RWPE1 (cell line): Measurements from ENCODE around the gene LFNG.
A peak's percentile ranks its signal among the peaks of the same experiment; 100 is the strongest.

Experiments
- CTCF ChIA-PET: fragments of 350-600 bp; sonication (Branson Sonifier 250); formaldehyde crosslinking; extraction: SDS; loops from one replicate; lab custom pipeline; 2021; lab: Yijun Ruan, JAX
- POLR2A ChIA-PET: fragments of 400-600 bp; formaldehyde crosslinking; extraction: SDS; loops from one replicate; lab custom pipeline; 2020; ENCODE audit warnings: antibody characterized with exemption; ENCODE audit not compliant: low non-redundant PET; lab: Yijun Ruan, JAX
- DNase-seq: peaks from one replicate; pipeline ENCODE4 v3.0.0; 2012; ENCODE audit warnings: low spot score
- H3K27ac ChIP-seq: fragments of 450-650 bp; 2 replicates; pipeline ENCODE4 v1.5.1; 2017
- TF ChIP-seq, protein P1 (sequence below): fragments of 450-650 bp; conservative IDR thresholded peaks from 2 replicates; pipeline ENCODE4 v1.5.1; 2017; ENCODE audit warnings: low read depth, mild to moderate bottlenecking

The LFNG gene

DNA sequence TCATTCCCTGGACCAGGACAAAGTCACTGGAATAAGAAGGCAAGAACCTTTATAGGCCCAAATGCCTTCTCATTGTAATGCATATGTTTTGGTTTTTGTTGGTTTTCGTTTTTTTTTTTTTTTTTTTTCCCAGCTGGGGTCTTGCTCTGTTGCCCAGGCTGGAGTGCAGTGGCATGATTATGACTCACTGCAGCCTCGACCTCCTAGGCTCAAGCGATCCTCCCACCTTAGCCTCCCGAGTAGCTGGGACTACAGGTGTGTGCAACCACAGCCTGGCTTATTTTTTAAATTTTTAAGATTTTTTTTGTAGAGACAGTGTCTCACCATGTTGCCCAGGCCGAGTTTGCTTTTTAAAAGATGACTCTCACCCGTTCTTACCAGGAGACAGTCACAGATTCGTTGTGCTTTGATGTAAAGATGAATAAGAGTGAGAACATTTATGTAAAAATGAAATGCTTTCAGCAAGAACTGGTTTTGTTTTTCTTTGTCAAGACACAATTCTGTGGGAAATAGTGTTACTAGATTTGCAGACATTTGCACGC is 46.8 kb downstream of the LFNG start:
- POLR2A ChIA-PET = no interaction called here
- H3K27ac ChIP-seq = no peak overlapping the region
- TF ChIP-seq, protein P1, sequence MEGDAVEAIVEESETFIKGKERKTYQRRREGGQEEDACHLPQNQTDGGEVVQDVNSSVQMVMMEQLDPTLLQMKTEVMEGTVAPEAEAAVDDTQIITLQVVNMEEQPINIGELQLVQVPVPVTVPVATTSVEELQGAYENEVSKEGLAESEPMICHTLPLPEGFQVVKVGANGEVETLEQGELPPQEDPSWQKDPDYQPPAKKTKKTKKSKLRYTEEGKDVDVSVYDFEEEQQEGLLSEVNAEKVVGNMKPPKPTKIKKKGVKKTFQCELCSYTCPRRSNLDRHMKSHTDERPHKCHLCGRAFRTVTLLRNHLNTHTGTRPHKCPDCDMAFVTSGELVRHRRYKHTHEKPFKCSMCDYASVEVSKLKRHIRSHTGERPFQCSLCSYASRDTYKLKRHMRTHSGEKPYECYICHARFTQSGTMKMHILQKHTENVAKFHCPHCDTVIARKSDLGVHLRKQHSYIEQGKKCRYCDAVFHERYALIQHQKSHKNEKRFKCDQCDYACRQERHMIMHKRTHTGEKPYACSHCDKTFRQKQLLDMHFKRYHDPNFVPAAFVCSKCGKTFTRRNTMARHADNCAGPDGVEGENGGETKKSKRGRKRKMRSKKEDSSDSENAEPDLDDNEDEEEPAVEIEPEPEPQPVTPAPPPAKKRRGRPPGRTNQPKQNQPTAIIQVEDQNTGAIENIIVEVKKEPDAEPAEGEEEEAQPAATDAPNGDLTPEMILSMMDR = no peak
- no peak for DNase-seq
- CTCF ChIA-PET = interaction anchor here (0.7 kb wide), 1 partner anchor 135 kb away, joined by 4 read pairs; no protein-coding TSS in a partner anchor

- CTCF ChIA-PET = interaction anchor here (0.7 kb wide), 1 partner anchor 115 kb away, joined by 3 read pairs; no protein-coding TSS in a partner anchor
- TF ChIP-seq, protein P1 = no peak
- no peak for DNase-seq
- H3K27ac ChIP-seq = no peak overlapping the region
- POLR2A ChIA-PET = no interaction called here
Observed at GRCh38 chr7:2566890-2567678, 47.5 kb downstream of the LFNG start.

DNA sequence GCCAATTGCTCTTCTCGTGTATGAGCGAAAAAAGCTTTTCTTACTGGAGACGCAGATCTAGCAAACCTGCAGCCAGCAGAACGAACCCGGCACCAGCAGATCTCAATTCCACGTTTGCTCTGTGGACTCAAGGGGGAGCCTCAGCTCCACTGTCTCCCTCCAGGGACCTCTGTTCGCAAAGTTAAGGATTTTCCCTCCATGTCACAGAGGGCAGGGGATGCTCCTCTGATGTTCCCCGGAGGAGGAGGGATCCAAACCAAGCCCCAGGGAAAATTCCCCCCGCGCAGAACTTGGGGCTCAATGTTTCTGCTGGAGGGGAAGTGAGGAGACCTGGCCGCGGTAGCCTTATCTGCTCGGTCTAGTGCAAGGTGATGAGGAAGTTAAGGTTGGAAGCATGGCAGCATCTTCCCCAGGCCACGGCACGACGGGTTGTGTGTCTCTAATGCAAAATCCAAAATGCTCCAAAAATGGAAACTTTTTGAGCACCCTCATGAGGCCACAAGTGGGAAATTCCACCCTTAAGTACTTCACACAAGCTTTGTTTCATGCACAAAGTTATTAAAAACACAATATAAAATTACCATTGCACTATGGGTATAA is 48.2 kb downstream of the LFNG start:
- no peak for DNase-seq
- TF ChIP-seq, protein P1 = peak; percentile 30; the same call in 1 of the 2 replicates
- H3K27ac ChIP-seq = no peak overlapping the region
- CTCF ChIA-PET = interaction anchor here (0.7 kb wide), 1 partner anchor 114 kb away, joined by 3 read pairs; no protein-coding TSS in a partner anchor
- POLR2A ChIA-PET = no interaction called here

DNA sequence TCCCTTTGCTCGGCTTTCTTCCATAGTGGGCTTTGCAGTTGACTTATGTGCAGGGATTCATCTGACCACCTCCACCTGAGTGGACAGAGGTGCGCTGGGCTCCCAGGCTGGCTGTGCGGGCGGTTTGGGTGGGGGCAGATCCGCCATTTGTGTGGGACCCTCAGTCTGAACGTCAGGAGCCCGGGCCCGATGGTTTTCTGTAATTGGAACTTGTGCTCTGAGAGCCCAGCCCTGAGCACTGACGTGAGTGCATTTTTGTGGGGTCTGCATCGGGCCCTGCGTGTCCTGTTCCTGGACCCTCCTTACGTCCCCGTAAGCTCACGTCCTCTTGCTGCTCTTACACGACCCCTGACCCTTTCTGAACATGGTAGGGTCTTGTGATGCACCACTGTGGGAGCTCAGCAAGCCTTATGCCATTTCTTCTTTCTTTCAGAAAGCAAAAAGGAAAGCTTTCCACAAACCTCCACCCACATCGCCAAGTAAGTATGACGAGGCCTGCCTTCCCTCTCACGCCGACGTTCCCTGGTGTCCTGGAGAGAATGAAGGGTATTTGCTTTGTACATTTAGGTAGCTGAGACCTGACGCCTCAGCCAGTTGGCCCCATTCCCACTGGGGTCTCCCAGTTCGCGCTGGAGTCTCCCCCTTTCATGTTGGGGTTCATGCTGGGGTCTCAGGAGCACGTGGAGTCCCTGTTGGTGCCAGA is 49.1 kb downstream of the LFNG start:
- no peak overlapping the region for H3K27ac ChIP-seq
- ChIA-PET POLR2A (no interaction called here), CTCF (no interaction called here)
- no peak for DNase-seq
- TF ChIP-seq, protein P1 = no peak

GRCh38 chr7:2569421-2569820 is 49.8 kb downstream of the LFNG start:
- TF ChIP-seq, protein P1 = no peak
- CTCF ChIA-PET = no interaction called here
- DNase-seq = no peak
- POLR2A ChIA-PET = no interaction called here
- no peak overlapping the region for H3K27ac ChIP-seq

DNA sequence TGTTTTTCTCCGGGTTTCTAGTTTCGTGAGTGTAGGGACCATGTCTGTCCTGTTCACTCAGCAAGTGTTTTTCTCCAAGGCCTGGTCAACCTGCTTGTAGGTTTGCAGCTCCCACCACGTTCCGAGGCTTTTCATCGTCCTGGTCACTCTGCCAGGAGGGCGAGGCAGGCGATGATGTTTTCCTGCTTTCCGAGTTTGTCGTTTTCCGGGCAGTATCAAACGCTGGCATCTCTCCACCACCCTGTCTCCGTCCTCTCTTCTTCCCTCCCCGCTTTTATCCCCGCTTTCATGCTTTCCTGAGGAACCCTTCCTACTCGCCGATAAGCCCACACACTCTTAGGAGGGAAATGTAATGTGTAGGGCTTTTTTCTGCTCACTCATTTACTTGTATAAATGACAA is 50.4 kb downstream of the LFNG start:
- CTCF ChIA-PET = interaction anchor here (0.6 kb wide), 1 partner anchor 9 kb away, joined by 4 read pairs; no protein-coding TSS in a partner anchor
- DNase-seq = no peak
- TF ChIP-seq, protein P1 = no peak
- no peak overlapping the region for H3K27ac ChIP-seq
- POLR2A ChIA-PET = no interaction called here
